Prostate gland (tissue), 2 donors: ENCODE data around the gene AIFM2.

Experiments
- CTCF ChIP-seq, 4 experiments: fragments of 200-600 bp in 2 of 4; fragments of 450-650 bp in 2 of 4; sonication (generic) in 2 of 4; IDR thresholded peaks; 1 replicate in 3 of 4; 2 replicates in 1 of 4; pipeline ENCODE4 v1.5.1; 2016 to 2019; ENCODE audit warnings: antibody characterized with exemption in 4 of 4, mild to moderate bottlenecking in 2 of 4, moderate library complexity in 2 of 4
- POLR2A ChIP-seq: fragments of 450-650 bp; IDR thresholded peaks from one replicate; pipeline ENCODE4 v1.6.1; 2016; ENCODE audit warnings: antibody characterized with exemption, mild to moderate bottlenecking

- TF ChIP-seq CTCF (IDR thresholded peaks at IDR 0.05): no peak
- no peak for TF ChIP-seq POLR2A
Measured at GRCh38 chr10:70069346-70069745, 63.3 kb downstream of the AIFM2 start.
